Measurements from ENCODE around the gene TMEM164.

TMEM164 gene

DNA sequence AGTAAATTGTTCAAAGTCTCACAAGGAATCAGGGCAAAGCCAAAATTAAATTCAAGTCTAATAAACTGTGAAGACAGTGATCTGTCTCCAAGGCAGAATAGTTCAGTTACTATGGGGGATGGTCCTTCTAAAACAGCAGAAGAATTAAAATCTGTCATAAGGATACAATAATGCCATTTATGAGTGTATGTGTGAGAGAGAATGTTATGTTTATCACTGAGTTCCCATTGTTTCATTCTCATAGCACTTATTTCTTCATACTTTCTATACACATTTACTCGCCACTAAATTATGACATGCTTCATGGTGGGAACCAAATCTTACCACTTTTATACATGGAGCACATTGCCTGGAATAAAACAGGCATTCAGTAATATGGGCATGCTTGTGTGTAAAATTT is 212.5 kb downstream of the TMEM164 start:
- DNase-seq, result no peak

DNA sequence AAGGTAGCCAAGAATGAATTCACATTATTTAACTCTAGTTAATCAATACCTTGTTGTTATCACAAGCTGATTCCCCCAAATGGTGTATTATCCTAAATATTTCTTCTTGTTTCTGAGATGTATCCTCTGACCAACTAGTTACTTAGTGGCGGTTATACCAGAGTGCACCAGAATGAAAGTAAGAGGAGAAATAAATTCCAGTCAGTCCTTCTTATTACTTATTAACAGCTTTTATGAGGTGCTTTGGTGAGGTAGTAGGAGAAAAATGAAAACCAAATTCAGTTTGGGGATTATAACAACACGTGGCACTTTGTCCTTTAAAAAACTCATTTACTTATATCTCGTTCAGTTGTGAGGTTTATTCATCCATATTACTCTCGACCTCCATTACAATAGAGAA is 213.1 kb downstream of the TMEM164 start:
- DNase-seq, result no peak

DNA sequence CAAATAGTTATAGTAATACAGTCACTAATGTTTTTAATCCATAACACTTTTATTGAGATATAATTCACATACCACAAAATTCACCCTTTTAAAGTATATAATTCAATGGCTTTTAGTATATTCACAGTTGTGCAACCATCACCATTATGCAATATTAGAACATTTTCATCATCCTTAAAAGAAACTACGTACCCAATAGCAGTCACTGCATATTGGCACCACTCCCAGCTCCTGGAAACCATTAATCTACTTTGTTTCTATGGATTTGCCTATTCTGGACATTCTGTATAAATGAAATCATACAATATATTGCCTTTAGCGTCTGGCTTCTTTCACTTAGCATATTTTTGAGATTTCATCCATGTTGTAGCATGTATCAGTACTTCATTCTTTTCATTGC is 215.7 kb downstream of the TMEM164 start:
- DNase-seq, result no peak

DNA sequence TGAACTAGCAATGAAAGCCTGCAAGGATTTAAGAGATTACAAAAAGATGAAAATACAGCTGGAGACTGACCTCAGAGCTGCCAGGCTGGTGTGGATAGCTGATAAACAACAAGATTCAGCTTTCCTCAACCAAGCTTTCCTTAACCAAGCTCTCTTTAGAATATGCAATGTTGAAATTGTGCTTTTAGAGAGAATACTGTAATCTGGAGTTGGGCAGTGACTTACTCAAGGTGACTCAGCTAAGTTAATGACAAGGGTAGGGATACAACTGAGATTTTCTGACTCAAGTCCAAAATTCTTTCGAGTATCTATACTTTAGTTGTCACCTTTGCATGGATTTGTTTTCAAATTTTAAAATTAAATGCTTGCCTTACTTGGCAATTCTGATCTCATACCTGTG is 217.0 kb downstream of the TMEM164 start:
- no peak for DNase-seq

DNA sequence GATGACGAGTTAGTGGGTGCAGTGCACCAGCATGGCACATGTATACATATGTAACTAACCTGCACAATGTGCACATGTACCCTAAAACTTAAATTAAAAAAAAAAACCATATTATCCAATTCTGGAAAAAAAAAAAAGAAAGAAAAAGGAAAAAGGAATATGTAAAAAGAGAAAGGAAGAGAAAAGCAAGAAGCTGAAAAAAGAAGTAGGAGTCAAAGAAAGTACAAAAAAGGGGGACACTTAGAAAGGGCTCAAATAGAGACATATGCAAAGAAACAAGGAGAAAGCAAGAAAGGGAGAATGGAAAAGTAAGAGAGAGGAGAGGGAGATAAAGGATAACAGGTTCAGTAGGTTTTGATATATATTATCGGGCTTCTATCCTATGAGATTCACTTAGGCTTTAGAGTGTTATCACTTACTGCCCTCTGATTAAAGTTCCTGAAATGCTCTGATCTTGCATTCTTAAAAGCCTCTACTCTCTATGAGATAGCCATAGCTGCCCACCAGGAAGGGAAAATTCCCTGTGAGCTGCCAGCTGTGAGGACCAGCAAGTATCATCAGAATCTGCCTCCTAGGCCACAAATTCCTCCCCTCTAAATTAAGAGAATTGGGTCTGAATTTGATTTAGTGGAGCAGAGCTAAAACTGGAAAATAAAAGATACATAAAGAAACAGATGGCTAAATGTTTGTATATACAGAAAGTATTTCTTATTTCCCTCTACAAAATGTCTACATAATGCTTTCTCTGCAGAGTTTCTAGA is 219.8 kb downstream of the TMEM164 start:
- no peak for DNase-seq

DNA sequence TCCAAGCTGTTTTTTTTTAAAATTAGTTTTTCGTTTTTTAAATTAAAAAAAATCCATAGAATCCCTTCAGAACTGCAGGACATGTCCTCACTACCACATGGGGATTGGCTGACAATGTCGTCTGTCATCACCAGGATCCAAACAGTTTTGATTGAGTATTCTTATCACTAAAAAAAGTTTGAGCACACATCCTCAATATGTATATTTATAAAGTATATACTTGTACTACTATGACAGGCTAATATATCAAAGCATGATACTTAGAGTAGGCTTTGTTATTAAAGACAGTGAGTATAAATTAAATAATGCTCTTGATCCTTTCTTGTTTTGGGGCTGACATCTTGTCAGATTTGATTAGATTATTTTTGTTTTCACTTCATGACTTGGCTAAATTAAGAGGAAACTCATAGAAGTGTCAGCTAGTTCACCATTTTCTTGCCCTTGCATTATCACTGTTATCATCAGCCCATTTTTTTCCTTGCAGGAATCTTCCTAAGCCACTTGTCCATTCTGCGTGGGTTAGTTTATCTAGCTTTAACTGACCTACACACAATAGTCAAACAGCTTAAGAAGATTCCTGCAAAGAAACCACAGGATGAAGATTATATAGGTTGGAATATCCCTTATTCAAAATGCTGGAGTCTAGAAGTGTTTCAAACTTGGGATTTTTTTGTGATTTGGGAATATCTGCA is 222.2 kb downstream of the TMEM164 start:
- DNase-seq, result no peak

DNA sequence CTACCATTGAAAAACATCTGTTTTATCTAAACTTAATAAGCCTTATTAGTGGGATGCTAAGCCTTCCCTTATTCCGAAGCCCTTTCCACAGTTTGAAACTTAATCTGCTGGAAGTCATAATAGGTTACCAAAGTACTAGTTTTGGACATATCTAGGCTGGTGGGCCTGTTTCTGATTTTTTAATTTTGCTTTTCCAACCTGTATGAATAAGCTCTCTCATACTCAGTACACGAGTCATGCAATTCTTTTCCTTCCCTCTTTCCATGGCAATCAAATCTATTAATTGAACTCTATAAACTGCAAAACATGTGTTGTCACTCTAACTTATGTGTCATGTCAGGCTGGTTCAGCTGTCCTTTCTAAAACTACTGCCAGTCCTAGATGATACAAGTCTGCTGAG is 224.0 kb downstream of the TMEM164 start:
- DNase-seq, result peak in 1 of 2 experiments; percentile 4

Measured in NCI-H524 (cell line).